GM12892 (cell line): ENCODE data around the gene MFNG.

Experiments used
- POLR2A ChIP-seq: IDR thresholded peaks from 2 replicates; pipeline ENCODE4 v1.6.1; 2011; ENCODE audit warnings: low read depth, low read length, control low read depth
- POLR2AphosphoS5 ChIP-seq: IDR thresholded peaks from 2 replicates; pipeline ENCODE4 v1.6.1; 2011; ENCODE audit warnings: low read depth, low read length, control low read depth

GRCh38 chr22:37485395-37486223 is 575 bp downstream of the MFNG start:
- TF ChIP-seq POLR2AphosphoS5 (no peak), POLR2A (no peak)
